DND-41 (cell line): ENCODE data around the gene INPP5A.

ENCODE experiments used
- ATAC-seq: fragments of 200-7000 bp; cut with Tn5 transposase; 3 replicates; pipeline ENCODE4 v1.9.1; 2021; ENCODE audit warnings: low read depth; ENCODE audit not compliant: insufficient read depth
- DNase-seq: peaks from one replicate; pipeline ENCODE4 v3.0.0-alpha.2; 2020
- H2AFZ ChIP-seq: 2 replicates; pipeline ENCODE4 v1.6.0; 2012; ENCODE audit warnings: low read depth, low read length
- H3K27ac ChIP-seq: 2 replicates; pipeline ENCODE4 v1.5.1; 2012; ENCODE audit warnings: low read length, inconsistent platforms
- H3K27me3 ChIP-seq: fragments of 200-600 bp; sonication (generic); 2 replicates; pipeline ENCODE4 v1.6.0; 2012; ENCODE audit warnings: low read length, mild to moderate bottlenecking, inconsistent platforms; ENCODE audit not compliant: insufficient read depth, poor library complexity
- H3K36me3 ChIP-seq: 2 replicates; pipeline ENCODE4 v1.5.1; 2012; ENCODE audit warnings: low read length, inconsistent platforms; ENCODE audit not compliant: insufficient read depth
- H3K4me1 ChIP-seq: 2 replicates; pipeline ENCODE4 v1.5.1; 2012; ENCODE audit warnings: mild to moderate bottlenecking, low read length; ENCODE audit not compliant: insufficient read depth
- H3K4me2 ChIP-seq: 2 replicates; pipeline ENCODE4 v1.6.0; 2012; ENCODE audit warnings: mild to moderate bottlenecking, moderate library complexity, low read length, inconsistent platforms; ENCODE audit not compliant: insufficient read depth
- H3K4me3 ChIP-seq, 2 experiments: fragments of 200-600 bp in 1 of 2; shearing (Covaris generic) in 1 of 2; 2 replicates each; pipeline ENCODE4 v1.5.1; 2012 to 2016; ENCODE audit warnings: inconsistent platforms in 2 of 2, low read length in 2 of 2, mild to moderate bottlenecking in 2 of 2, low read depth in 1 of 2, moderate library complexity in 1 of 2
- H3K79me2 ChIP-seq: 2 replicates; pipeline ENCODE4 v1.6.0; 2012; ENCODE audit warnings: low read length, inconsistent platforms; ENCODE audit not compliant: insufficient read depth
- H3K9ac ChIP-seq: 2 replicates; pipeline ENCODE4 v1.6.0; 2012; ENCODE audit warnings: low read depth, mild to moderate bottlenecking, inconsistent platforms, low read length, moderate library complexity
- H3K9me3 ChIP-seq: 2 replicates; pipeline ENCODE4 v1.5.1; 2012; ENCODE audit warnings: low read length, moderate library complexity, mild to moderate bottlenecking, inconsistent platforms; ENCODE audit not compliant: insufficient read depth, severe bottlenecking
- H4K20me1 ChIP-seq: 2 replicates; pipeline ENCODE4 v1.6.0; 2012; ENCODE audit warnings: low read length; ENCODE audit not compliant: insufficient read depth
- EZH2 ChIP-seq: IDR thresholded peaks from 3 replicates; pipeline ENCODE4 v1.6.1; 2012; ENCODE audit warnings: borderline replicate concordance, low read depth, mild to moderate bottlenecking, moderate library complexity, low read length, inconsistent platforms; ENCODE audit not compliant: severe bottlenecking
- TF ChIP-seq, protein P1 (sequence below): IDR thresholded peaks from 2 replicates; pipeline ENCODE4 v1.5.1; 2012; ENCODE audit warnings: borderline replicate concordance, low read length, moderate library complexity, mild to moderate bottlenecking; ENCODE audit not compliant: poor library complexity, severe bottlenecking; ENCODE audit errors: extremely low read depth

INPP5A gene

DNA sequence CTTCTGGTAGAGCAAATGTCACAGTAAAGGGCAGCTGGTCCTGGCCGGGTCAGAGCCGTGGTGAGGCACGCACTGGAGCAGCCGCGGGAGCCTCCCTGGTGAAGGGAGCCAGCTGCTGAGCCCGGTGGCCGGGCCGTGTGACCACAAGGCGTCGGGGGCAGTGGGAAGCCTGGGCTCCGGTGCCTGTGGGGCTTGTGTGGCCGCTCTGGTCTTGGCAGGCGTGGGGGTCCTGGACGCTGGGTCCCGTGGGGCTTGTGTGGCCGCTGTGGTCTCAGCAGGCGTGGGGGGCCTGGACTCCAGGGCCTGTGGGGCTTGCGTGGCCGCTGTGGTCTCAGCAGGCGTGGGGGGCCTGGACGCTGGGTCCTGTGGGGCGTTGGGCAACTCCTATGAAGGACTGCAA lies 191.2 kb downstream of the INPP5A start:
- H3K4me2 ChIP-seq, result no peak overlapping the region
- TF ChIP-seq, protein P1, sequence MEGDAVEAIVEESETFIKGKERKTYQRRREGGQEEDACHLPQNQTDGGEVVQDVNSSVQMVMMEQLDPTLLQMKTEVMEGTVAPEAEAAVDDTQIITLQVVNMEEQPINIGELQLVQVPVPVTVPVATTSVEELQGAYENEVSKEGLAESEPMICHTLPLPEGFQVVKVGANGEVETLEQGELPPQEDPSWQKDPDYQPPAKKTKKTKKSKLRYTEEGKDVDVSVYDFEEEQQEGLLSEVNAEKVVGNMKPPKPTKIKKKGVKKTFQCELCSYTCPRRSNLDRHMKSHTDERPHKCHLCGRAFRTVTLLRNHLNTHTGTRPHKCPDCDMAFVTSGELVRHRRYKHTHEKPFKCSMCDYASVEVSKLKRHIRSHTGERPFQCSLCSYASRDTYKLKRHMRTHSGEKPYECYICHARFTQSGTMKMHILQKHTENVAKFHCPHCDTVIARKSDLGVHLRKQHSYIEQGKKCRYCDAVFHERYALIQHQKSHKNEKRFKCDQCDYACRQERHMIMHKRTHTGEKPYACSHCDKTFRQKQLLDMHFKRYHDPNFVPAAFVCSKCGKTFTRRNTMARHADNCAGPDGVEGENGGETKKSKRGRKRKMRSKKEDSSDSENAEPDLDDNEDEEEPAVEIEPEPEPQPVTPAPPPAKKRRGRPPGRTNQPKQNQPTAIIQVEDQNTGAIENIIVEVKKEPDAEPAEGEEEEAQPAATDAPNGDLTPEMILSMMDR, result no peak
- no peak for TF ChIP-seq EZH2

DNA sequence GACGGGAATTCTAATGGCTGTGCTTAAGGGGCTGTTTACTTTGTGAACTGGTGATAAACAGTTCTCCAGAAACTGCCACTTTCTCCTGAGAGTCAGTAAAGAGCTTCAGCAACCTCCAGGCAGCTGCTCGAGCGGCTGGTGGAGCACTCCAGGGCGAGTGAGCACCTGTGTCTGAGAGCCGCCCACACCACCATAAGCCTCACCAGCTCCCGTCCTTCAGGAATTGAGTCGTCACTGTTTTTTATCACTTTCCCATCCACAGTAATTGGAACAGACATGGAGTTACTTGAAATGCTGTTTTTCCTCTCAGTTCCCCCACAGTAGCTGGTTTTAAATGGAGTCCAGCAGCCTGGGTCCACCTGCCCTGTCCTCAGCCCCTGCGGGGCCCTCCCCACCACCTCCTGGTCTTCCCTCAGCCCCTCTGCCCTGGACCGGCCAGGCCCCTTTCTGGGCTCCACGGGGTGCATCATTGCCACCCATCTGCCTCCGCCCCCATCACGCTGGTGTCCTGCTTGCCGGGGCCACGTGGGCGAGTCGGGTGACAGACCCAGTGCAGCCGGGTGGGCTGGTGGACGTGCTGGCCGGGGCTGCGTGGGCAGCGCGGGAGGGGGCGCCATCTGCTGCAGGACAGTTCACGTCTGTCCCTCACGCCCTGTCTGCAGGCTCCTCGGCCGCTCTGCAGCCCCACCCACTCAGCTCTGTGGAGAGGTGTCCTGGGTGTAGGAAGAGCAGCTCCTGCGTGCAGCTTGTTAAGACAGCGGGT lies 192.4 kb downstream of the INPP5A start:
- Histone ChIP-seq H3K4me3 (no peak overlapping the region), H3K27me3 (no peaks in the 10 kb centered on the region), H3K4me1 (no peaks in the 10 kb centered on the region), H3K9ac (no peak overlapping the region), H3K79me2 (no peaks in the 10 kb centered on the region), H3K4me2 (no peak overlapping the region), H4K20me1 (peaks cover 23% of the 10 kb centered on the region; the same call in 1 of the 2 replicates), H3K9me3 (no peaks in the 10 kb centered on the region), H3K27ac (no peak overlapping the region), H3K36me3 (peaks cover 39% of the 10 kb centered on the region), H2AFZ (no peak overlapping the region)
- DNase-seq, result no peak
- no peak for ATAC-seq
- TF ChIP-seq, protein P1, result no peak
- no peak for TF ChIP-seq EZH2

More for the DNA sequence above, 191.2 kb downstream of the INPP5A start:
- ATAC-seq (no peak), DNase-seq (no peak)
- Histone ChIP-seq H3K9me3 (no peaks in the 10 kb centered on the region), H3K9ac (no peak overlapping the region), H3K36me3 (peaks cover 43% of the 10 kb centered on the region), H2AFZ (no peak overlapping the region), H3K27me3 (no peaks in the 10 kb centered on the region), H3K4me1 (no peaks in the 10 kb centered on the region), H3K4me3 (no peak overlapping the region), H3K79me2 (no peaks in the 10 kb centered on the region), H3K27ac (no peak overlapping the region), H4K20me1 (peaks cover 14% of the 10 kb centered on the region; the same call in 1 of the 2 replicates)

DNA sequence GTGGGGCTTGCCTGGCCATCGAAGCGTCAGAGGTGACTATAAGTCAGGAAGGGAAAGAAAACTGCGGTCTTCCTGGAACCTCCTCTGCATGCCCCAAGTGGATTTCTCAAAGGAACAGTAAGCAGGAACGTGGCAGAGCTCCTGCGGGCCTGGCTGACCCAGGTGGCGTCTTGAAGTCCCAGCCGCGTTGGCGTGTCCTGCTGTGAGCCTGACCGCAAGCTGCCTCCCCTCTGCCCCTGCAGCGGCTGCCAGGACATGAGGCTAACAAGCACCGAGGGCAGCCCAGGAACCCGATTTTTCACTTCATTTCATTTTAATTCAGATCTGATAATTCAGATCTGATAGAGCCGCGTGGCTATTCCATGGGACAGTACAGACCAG lies 193.0 kb downstream of the INPP5A start:
- H3K27ac ChIP-seq, result no peak overlapping the region
- DNase-seq (no peak), ATAC-seq (no peak)
- peaks cover 39% of the 10 kb centered on the region for H3K36me3 ChIP-seq
- H4K20me1 ChIP-seq, result peaks cover 23% of the 10 kb centered on the region; the same call in 1 of the 2 replicates
- H3K9me3 ChIP-seq, result no peaks in the 10 kb centered on the region
- H3K4me1 ChIP-seq, result no peaks in the 10 kb centered on the region
- TF ChIP-seq, protein P1, result no peak
- TF ChIP-seq EZH2, result no peak
- H3K4me2 ChIP-seq, result no peak overlapping the region
- no peak overlapping the region for H3K9ac ChIP-seq
- no peak overlapping the region for H3K4me3 ChIP-seq
- no peaks in the 10 kb centered on the region for H3K79me2 ChIP-seq
- H2AFZ ChIP-seq, result no peak overlapping the region
- H3K27me3 ChIP-seq, result no peaks in the 10 kb centered on the region
